ENCODE measurements around the gene TFEC.

GRCh38 chr7:116052006-116052405 is 21.4 kb upstream of the TFEC start:
- TF ChIP-seq SPI1 (IDR thresholded peaks at IDR 0.05; ENCODE audit: low read depth, low read length) = no peak
- no peak for TF ChIP-seq POLR2A (IDR thresholded peaks at IDR 0.05; ENCODE audit: low read depth, low read length)
- no peak for TF ChIP-seq POLR2AphosphoS5 (IDR thresholded peaks at IDR 0.05; ENCODE audit: low read depth, low read length)
- no peak for TF ChIP-seq TAF1 (IDR thresholded peaks at IDR 0.05; ENCODE audit: low read depth, low read length)
- TF ChIP-seq POU2F2 (IDR thresholded peaks at IDR 0.05; ENCODE audit: low read depth, low read length) = no peak

All from GM12891 (cell line).